IMR-90 (cell line): ENCODE measurements around the gene SH3BP5. TPM values are rescaled to one million over a fixed set of nuclear protein-coding genes. Genes with fewer than 3 reads are reported as not detected.
"Not testable (repeated sequence)": the region's sequence is repeated elsewhere in the genome, so short reads cannot be mapped to it uniquely, and the experiment has no call there.

ENCODE experiments used
- ATAC-seq: fragments of 200-7000 bp; cut with Tn5 transposase; 2 replicates; pipeline ENCODE4 v1.9.1; 2020; ENCODE audit warnings: low read depth, mild to moderate bottlenecking, moderate library complexity
- BruUV-seq: library from RNA; stranded (reverse); fragments of 400-500 nt; replicated peaks from 2 replicates; lab custom pipeline; 2021; lab: Mats Ljungman, UMichigan
- CTCF ChIA-PET: fragments of 300-600 bp; formaldehyde crosslinking; extraction: SDS; loops from one replicate; lab custom pipeline; 2021; ENCODE audit warnings: antibody characterized with exemption; lab: Yijun Ruan, JAX
- POLR2A ChIA-PET: fragments of 300-600 bp; sonication (Branson Sonifier 250); formaldehyde crosslinking; loops from one replicate; lab custom pipeline; 2022; ENCODE audit warnings: antibody characterized with exemption; ENCODE audit not compliant: unreplicated experiment; lab: Charles Lee
- DNase-seq: peaks from one replicate; pipeline ENCODE4 v3.0.0; 2013
- H2AFZ ChIP-seq: replicated peaks from 2 replicates; pipeline ENCODE3; 2013; ENCODE audit warnings: low read length, mild to moderate bottlenecking; ENCODE audit not compliant: poor library complexity
- H2AK5ac ChIP-seq: 2 replicates; pipeline ENCODE4 v1.6.1; 2013; ENCODE audit warnings: low read depth, low read length, inconsistent platforms
- H2AK9ac ChIP-seq: replicated peaks from 2 replicates; pipeline ENCODE3; 2013; ENCODE audit warnings: mild to moderate bottlenecking, low read depth, low read length, moderate library complexity; ENCODE audit not compliant: poor library complexity
- H2BK120ac ChIP-seq: 2 replicates; pipeline ENCODE4 v1.6.1; 2013; ENCODE audit warnings: low read depth, low read length, inconsistent platforms
- H2BK15ac ChIP-seq: 3 replicates; pipeline ENCODE4 v1.6.1; 2013; ENCODE audit warnings: low read depth, low read length, inconsistent platforms
- H2BK20ac ChIP-seq: 2 replicates; pipeline ENCODE4 v1.6.1; 2013; ENCODE audit warnings: low read depth, mild to moderate bottlenecking, inconsistent platforms, low read length, moderate library complexity
- H2BK5ac ChIP-seq: 2 replicates; pipeline ENCODE4 v1.6.1; 2013; ENCODE audit warnings: mild to moderate bottlenecking, low read depth, low read length, inconsistent platforms; ENCODE audit not compliant: poor library complexity, severe bottlenecking
- H3K14ac ChIP-seq: replicated peaks from 2 replicates; pipeline ENCODE4 v1.6.1; 2013; ENCODE audit warnings: low read depth, low read length, inconsistent platforms
- H3K18ac ChIP-seq: 2 replicates; pipeline ENCODE4 v1.6.1; 2013; ENCODE audit warnings: low read depth, low read length, control low read depth
- H3K23ac ChIP-seq: 2 replicates; pipeline ENCODE4 v1.6.1; 2013; ENCODE audit warnings: low read depth, low read length, inconsistent platforms
- H3K27ac ChIP-seq: 2 replicates; pipeline ENCODE4 v1.5.1; 2013; ENCODE audit warnings: mild to moderate bottlenecking, control low read depth, low read length; ENCODE audit not compliant: insufficient read depth
- H3K27me3 ChIP-seq: 2 replicates; pipeline ENCODE4 v1.6.1; 2013; ENCODE audit warnings: low read length; ENCODE audit not compliant: control insufficient read depth, insufficient read depth
- H3K36me3 ChIP-seq: 2 replicates; pipeline ENCODE4 v1.6.1; 2013; ENCODE audit warnings: low read length, mixed read lengths; ENCODE audit not compliant: control insufficient read depth, insufficient read depth
- H3K4ac ChIP-seq: 2 replicates; pipeline ENCODE4 v1.6.1; 2013; ENCODE audit warnings: low read depth, low read length, inconsistent platforms
- H3K4me1 ChIP-seq: 2 replicates; pipeline ENCODE4 v1.6.1; 2013; ENCODE audit warnings: low read length, mixed read lengths; ENCODE audit not compliant: control insufficient read depth, insufficient read depth
- H3K4me2 ChIP-seq: 2 replicates; pipeline ENCODE4 v1.6.1; 2013; ENCODE audit warnings: low read depth, mild to moderate bottlenecking, control low read depth, low read length, moderate library complexity
- H3K4me3 ChIP-seq: 2 replicates; pipeline ENCODE4 v1.5.1; 2013; ENCODE audit warnings: low read depth, mild to moderate bottlenecking, control low read depth, low read length, moderate library complexity; ENCODE audit not compliant: insufficient read depth
- H3K56ac ChIP-seq: 2 replicates; pipeline ENCODE4 v1.6.1; 2013; ENCODE audit warnings: low read length, inconsistent platforms; ENCODE audit not compliant: insufficient read depth; ENCODE audit errors: extremely low read depth
- H3K79me1 ChIP-seq, 2 experiments: 2 replicates each; pipeline ENCODE4 v1.6.1; 2013; ENCODE audit warnings: low read length in 2 of 2, inconsistent platforms in 1 of 2, low read depth in 1 of 2
- H3K9ac ChIP-seq: 2 replicates; pipeline ENCODE4 v1.6.1; 2013; ENCODE audit warnings: low read depth, low read length, control low read depth
- H3K9me1 ChIP-seq: 2 replicates; pipeline ENCODE4 v1.6.1; 2013; ENCODE audit warnings: low read length, inconsistent platforms; ENCODE audit not compliant: insufficient read depth
- H3K9me3 ChIP-seq: 2 replicates; pipeline ENCODE4 v1.6.1; 2013; ENCODE audit warnings: low read length; ENCODE audit not compliant: control insufficient read depth, insufficient read depth
- H4K20me1 ChIP-seq: 2 replicates; pipeline ENCODE4 v1.6.1; 2013; ENCODE audit warnings: low read length, inconsistent platforms; ENCODE audit not compliant: insufficient read depth
- H4K5ac ChIP-seq: 2 replicates; pipeline ENCODE4 v1.6.1; 2013; ENCODE audit warnings: mild to moderate bottlenecking, low read depth, low read length, control low read depth
- H4K8ac ChIP-seq, 2 experiments: 2 replicates each; pipeline ENCODE4 v1.6.1; 2013; ENCODE audit warnings: low read depth in 2 of 2, low read length in 2 of 2, control low read depth in 1 of 2, inconsistent platforms in 1 of 2
- H4K91ac ChIP-seq: 2 replicates; pipeline ENCODE4 v1.6.1; 2013; ENCODE audit warnings: low read depth, low read length, inconsistent platforms; ENCODE audit not compliant: insufficient read depth
- FOS ChIP-seq: fragments of 150-350 bp; IDR thresholded peaks from 2 replicates; pipeline ENCODE4 v1.6.1; 2016; ENCODE audit warnings: low read depth, low read length
- MXI1 ChIP-seq: IDR thresholded peaks from 2 replicates; pipeline ENCODE4 v1.6.1; 2012; ENCODE audit warnings: low read depth, mild to moderate bottlenecking, low read length, moderate library complexity, borderline replicate concordance
- WGBS, 2 experiments: methylation state at CpG; one replicate each; pipeline versions ENCODE4 v1.1.5 to v1.1.7; 2013; ENCODE audit warnings: missing lambda C conversion rate in 2 of 2; ENCODE audit not compliant: insufficient read length in 1 of 2; ENCODE audit errors: extremely low coverage in 2 of 2; 5-methylcytosine and 5-hydroxymethylcytosine counted together
- dilution Hi-C: fragments of 300-500 bp; cut with HindIII; formaldehyde crosslinking; loops from one replicate; pipeline ENCODE4 v1.14.3; 2018; ENCODE audit warnings: low sequenced_read_pairs; ENCODE audit not compliant: unreplicated experiment
- in situ Hi-C: fragments of 300-500 bp; cut with MboI; formaldehyde crosslinking; loops from 3 replicates; pipeline ENCODE4 v1.14.3; 2019; ENCODE audit warnings: low sequenced_read_pairs, inconsistent platforms, mixed read lengths
- intact Hi-C: fragments of 100-400 bp; cut with micrococcal nuclease; formaldehyde crosslinking; loops from 2 replicates; pipeline ENCODE4 v1.10.0; 2022
- polyA plus RNA-seq, 3 experiments: library from polyadenylated mRNA; depleted of rRNA; stranded (reverse); fragments of >200 nt; gene quantifications; 2 replicates each; pipeline ENCODE4 v1.2.3, GENCODE V29; 2012; ENCODE audit warnings: low replicate concordance in 1 of 3
- total RNA-seq: library from RNA; depleted of rRNA; stranded (reverse); fragments of >200 nt; gene quantifications from 2 replicates; pipeline ENCODE4 v1.2.3, GENCODE V29; 2012

The SH3BP5 gene
- total and polyA plus RNA-seq, 2 of the 4 experiments (the other 2 are of a cell fraction) = 14.0 to 23.5 TPM

DNA sequence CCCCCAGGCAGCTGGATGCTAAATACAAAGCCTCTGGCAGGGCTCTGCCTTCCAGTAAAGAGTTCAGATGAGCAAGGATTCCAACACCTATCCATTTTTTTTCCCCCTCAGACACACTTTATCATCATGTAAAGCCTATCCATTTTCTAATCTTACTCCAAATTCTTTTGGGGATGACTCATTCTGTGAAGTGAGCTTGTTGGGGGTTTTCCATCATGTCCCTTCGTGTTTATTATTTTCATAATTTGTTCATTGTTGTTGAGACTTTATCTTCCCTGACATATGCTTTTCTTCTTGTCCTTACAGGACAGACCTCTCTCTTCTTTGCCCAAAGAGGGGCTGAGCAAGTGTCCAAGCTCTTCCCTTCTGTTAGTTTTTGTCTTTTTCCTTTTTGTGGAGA is 34.7 kb upstream of the SH3BP5 start:
- no peaks in the 10 kb centered on the region; the same call in 1 of the 2 replicates for H3K9me1 ChIP-seq
- BruUV-seq = no TSS peak
- TF ChIP-seq FOS (peak; percentile 33; the same call in 1 of the 2 replicates), MXI1 (no peak)
- H2BK5ac ChIP-seq = no peak overlapping the region
- H3K56ac ChIP-seq = no peak overlapping the region
- intact Hi-C loops = no loop called here
- no peak overlapping the region for H2BK20ac ChIP-seq
- H3K4me2 ChIP-seq = no peak overlapping the region
- no peak overlapping the region for H4K8ac ChIP-seq
- H2AFZ ChIP-seq = no peak overlapping the region
- no peak overlapping the region for H3K4ac ChIP-seq
- in situ Hi-C loops = no loop called here
- no peaks in the 10 kb centered on the region for H3K27me3 ChIP-seq
- H3K4me3 ChIP-seq = no peak overlapping the region
- no CpG with 5 or more reads among the region's 1 CpG for WGBS, 2 experiments
- CTCF ChIA-PET = interaction anchor here (1.5 kb wide), 1 partner anchor 99 kb away, joined by 4 read pairs; no protein-coding TSS in a partner anchor
- no peaks in the 10 kb centered on the region for H3K9me3 ChIP-seq
- H3K9ac ChIP-seq = no peak overlapping the region
- POLR2A ChIA-PET = no interaction called here
- no peaks in the 10 kb centered on the region for H4K20me1 ChIP-seq
- H4K91ac ChIP-seq = no peak overlapping the region
- H2BK15ac ChIP-seq = no peak overlapping the region
- no peak overlapping the region for H4K5ac ChIP-seq
- H3K36me3 ChIP-seq = no peaks in the 10 kb centered on the region
- no peak overlapping the region for H3K18ac ChIP-seq
- dilution Hi-C loops = no loop called here
- H2BK120ac ChIP-seq = no peak overlapping the region
- ATAC-seq (peak; percentile 42), DNase-seq (peak; percentile 46)
- H2AK9ac ChIP-seq = no peak overlapping the region
- no peak overlapping the region for H3K23ac ChIP-seq
- no peak overlapping the region for H3K14ac ChIP-seq
- no peaks in the 10 kb centered on the region; the same call in 1 of the 2 replicates for H3K4me1 ChIP-seq
- H3K27ac ChIP-seq = no peak overlapping the region
- no peak overlapping the region for H2AK5ac ChIP-seq
- no peaks in the 10 kb centered on the region for H3K79me1 ChIP-seq

- H4K91ac ChIP-seq, H2BK20ac ChIP-seq, intact Hi-C loops, dilution Hi-C loops, H3K56ac ChIP-seq, BruUV-seq, H3K9me1 ChIP-seq, H3K23ac ChIP-seq, DNase-seq, in situ Hi-C loops, H3K4ac ChIP-seq, POLR2A ChIA-PET, H4K5ac ChIP-seq, H2AFZ ChIP-seq, ATAC-seq, H3K4me2 ChIP-seq, H4K8ac ChIP-seq, H3K4me3 ChIP-seq, H2BK15ac ChIP-seq, H3K9ac ChIP-seq, H4K20me1 ChIP-seq, H3K9me3 ChIP-seq, H3K36me3 ChIP-seq, H2AK5ac ChIP-seq, H3K18ac ChIP-seq, H3K27me3 ChIP-seq, H3K79me1 ChIP-seq, H3K14ac ChIP-seq, H3K4me1 ChIP-seq, H2AK9ac ChIP-seq, H3K27ac ChIP-seq, H2BK120ac ChIP-seq, H2BK5ac ChIP-seq: not testable (repeated sequence)
- WGBS, 2 experiments = 80% methylated on average over 1 of the region's 6 CpGs; no CpG with 5 or more reads in 1 of the 2 experiments
- CTCF ChIA-PET = interaction anchor here (0.7 kb wide), 1 partner anchor 96 kb away, joined by 3 read pairs; no protein-coding TSS in a partner anchor
Observed at GRCh38 chr3:15364078-15364477, 31.7 kb upstream of the SH3BP5 start.
